ENCODE data around the gene C2orf76.

Gene C2orf76

GRCh38 chr2:119263656-119264055 lies 103.0 kb downstream of the C2orf76 start:
- Histone ChIP-seq H3K9me3 (ENCODE audit: low read length) (no peaks in the 10 kb centered on the region), H3K36me3 (ENCODE audit: insufficient read depth, low read length) (no peaks in the 10 kb centered on the region), H3K4me2 (ENCODE audit: low read length) (no peak overlapping the region), H3K9ac (ENCODE audit: low read length) (no peak overlapping the region), H3K9me2 (ENCODE audit: low read depth, low read length) (no peaks in the 10 kb centered on the region), H3K4me3 (ENCODE audit: low read depth, low read length, poor library complexity, severe bottlenecking) (no peak overlapping the region), H3K27me3 (ENCODE audit: insufficient read depth, low read length) (no peaks in the 10 kb centered on the region), H3K79me2 (ENCODE audit: insufficient read depth, low read length) (no peaks in the 10 kb centered on the region), H3F3A (ENCODE audit: insufficient read depth, low read length) (no peaks in the 10 kb centered on the region), H3K4me1 (ENCODE audit: insufficient read depth, low read length, severe bottlenecking) (no peaks in the 10 kb centered on the region), H4K20me1 (ENCODE audit: insufficient read depth, low read length) (no peaks in the 10 kb centered on the region), H2AFZ (ENCODE audit: low read length) (no peak overlapping the region), H3K27ac (ENCODE audit: low read depth, low read length, poor library complexity, severe bottlenecking) (no peak overlapping the region)
- no peak for TF ChIP-seq EZH2 (IDR thresholded peaks at IDR 0.05; ENCODE audit: borderline replicate concordance, low read length)
- TF ChIP-seq CTCF (IDR thresholded peaks at IDR 0.05; ENCODE audit: low read length) = no peak

GRCh38 chr2:119263025-119263424 lies 103.6 kb downstream of the C2orf76 start:
- Histone ChIP-seq H3K4me1 (ENCODE audit: insufficient read depth, low read length, severe bottlenecking) (no peaks in the 10 kb centered on the region), H4K20me1 (ENCODE audit: insufficient read depth, low read length) (no peaks in the 10 kb centered on the region), H3K4me3 (ENCODE audit: low read depth, low read length, poor library complexity, severe bottlenecking) (no peak overlapping the region), H3K9me2 (ENCODE audit: low read depth, low read length) (no peaks in the 10 kb centered on the region), H3K9ac (ENCODE audit: low read length) (no peak overlapping the region), H3K27me3 (ENCODE audit: insufficient read depth, low read length) (no peaks in the 10 kb centered on the region), H3K36me3 (ENCODE audit: insufficient read depth, low read length) (no peaks in the 10 kb centered on the region), H3K4me2 (ENCODE audit: low read length) (no peak overlapping the region), H3K9me3 (ENCODE audit: low read length) (no peaks in the 10 kb centered on the region), H3K79me2 (ENCODE audit: insufficient read depth, low read length) (no peaks in the 10 kb centered on the region), H3K27ac (ENCODE audit: low read depth, low read length, poor library complexity, severe bottlenecking) (no peak overlapping the region), H3F3A (ENCODE audit: insufficient read depth, low read length) (no peaks in the 10 kb centered on the region), H2AFZ (ENCODE audit: low read length) (no peak overlapping the region)
- no peak for TF ChIP-seq CTCF (IDR thresholded peaks at IDR 0.05; ENCODE audit: low read length)
- TF ChIP-seq EZH2 (IDR thresholded peaks at IDR 0.05; ENCODE audit: borderline replicate concordance, low read length) = no peak

- Histone ChIP-seq H4K20me1 (ENCODE audit: insufficient read depth, low read length) (no peaks in the 10 kb centered on the region), H3F3A (ENCODE audit: insufficient read depth, low read length) (no peaks in the 10 kb centered on the region), H3K27ac (ENCODE audit: low read depth, low read length, poor library complexity, severe bottlenecking) (no peak overlapping the region), H3K4me1 (ENCODE audit: insufficient read depth, low read length, severe bottlenecking) (no peaks in the 10 kb centered on the region), H3K4me3 (ENCODE audit: low read depth, low read length, poor library complexity, severe bottlenecking) (no peak overlapping the region), H3K9me2 (ENCODE audit: low read depth, low read length) (no peaks in the 10 kb centered on the region), H3K4me2 (ENCODE audit: low read length) (no peak overlapping the region), H3K36me3 (ENCODE audit: insufficient read depth, low read length) (no peaks in the 10 kb centered on the region), H3K27me3 (ENCODE audit: insufficient read depth, low read length) (no peaks in the 10 kb centered on the region), H3K9ac (ENCODE audit: low read length) (no peak overlapping the region), H2AFZ (ENCODE audit: low read length) (no peak overlapping the region), H3K79me2 (ENCODE audit: insufficient read depth, low read length) (no peaks in the 10 kb centered on the region), H3K9me3 (ENCODE audit: low read length) (no peaks in the 10 kb centered on the region)
- TF ChIP-seq EZH2 (IDR thresholded peaks at IDR 0.05; ENCODE audit: borderline replicate concordance, low read length) (no peak), CTCF (IDR thresholded peaks at IDR 0.05; ENCODE audit: low read length) (no peak)
Observed at GRCh38 chr2:119261493-119262225, 105.0 kb downstream of the C2orf76 start.

All from OCI-LY1 (cell line).